HepG2 (cell line): Measurements from ENCODE around the gene SMAD7.

Experiments
- CREB1 ChIP-seq, 2 experiments: fragments of 450-650 bp in 1 of 2; IDR thresholded peaks; 2 replicates each; pipeline ENCODE4 v1.6.1; 2016 to 2017; ENCODE audit warnings: control low read depth in 1 of 2, mild to moderate bottlenecking in 1 of 2, missing compliant biosample characterization in 1 of 2, missing genetic modification characterization in 1 of 2
- CTCF ChIP-seq: sonication (generic); formaldehyde crosslinking; IDR thresholded peaks from 2 replicates; pipeline ENCODE4 v1.5.0; 2020; ENCODE audit warnings: mild to moderate bottlenecking, missing genetic modification reagents, moderate library complexity
- GTF2F1 ChIP-seq: fragments of 150-350 bp; IDR thresholded peaks from 2 replicates; pipeline ENCODE4 v1.6.1; 2014; ENCODE audit warnings: low read length
- ISL2 ChIP-seq: sonication (generic); formaldehyde crosslinking; IDR thresholded peaks from 2 replicates; pipeline ENCODE4 v1.5.0; 2020; ENCODE audit warnings: missing genetic modification reagents
- MBNL3 ChIP-seq: fragments of 250-450 bp; sonication (Bioruptor Pico); conservative IDR thresholded peaks from 2 replicates; pipeline ENCODE4 v1.8.0; 2022; ENCODE audit warnings: mild to moderate bottlenecking, inconsistent platforms
- POLR2A ChIP-seq, 2 experiments: IDR thresholded peaks; 2 replicates each; pipeline ENCODE4 v1.6.1; 2011; ENCODE audit warnings: low read depth in 2 of 2, low read length in 2 of 2, mild to moderate bottlenecking in 1 of 2, moderate library complexity in 1 of 2; ENCODE audit not compliant: insufficient read depth in 1 of 2
- ZFP36 ChIP-seq: fragments of 150-350 bp; IDR thresholded peaks from 2 replicates; pipeline ENCODE4 v1.6.1; 2018; ENCODE audit warnings: borderline replicate concordance, low read length, low read depth; ENCODE audit not compliant: partially characterized antibody
- ZNF652 ChIP-seq: IDR thresholded peaks from 2 replicates; pipeline ENCODE4 v1.6.1; 2016; ENCODE audit warnings: low read depth, borderline replicate concordance
- ZNF691 ChIP-seq: sonication (generic); formaldehyde crosslinking; IDR thresholded peaks from 2 replicates; pipeline ENCODE4 v1.4.0; 2020; ENCODE audit warnings: missing genetic modification reagents, low read depth, mild to moderate bottlenecking, borderline replicate concordance

DNA sequence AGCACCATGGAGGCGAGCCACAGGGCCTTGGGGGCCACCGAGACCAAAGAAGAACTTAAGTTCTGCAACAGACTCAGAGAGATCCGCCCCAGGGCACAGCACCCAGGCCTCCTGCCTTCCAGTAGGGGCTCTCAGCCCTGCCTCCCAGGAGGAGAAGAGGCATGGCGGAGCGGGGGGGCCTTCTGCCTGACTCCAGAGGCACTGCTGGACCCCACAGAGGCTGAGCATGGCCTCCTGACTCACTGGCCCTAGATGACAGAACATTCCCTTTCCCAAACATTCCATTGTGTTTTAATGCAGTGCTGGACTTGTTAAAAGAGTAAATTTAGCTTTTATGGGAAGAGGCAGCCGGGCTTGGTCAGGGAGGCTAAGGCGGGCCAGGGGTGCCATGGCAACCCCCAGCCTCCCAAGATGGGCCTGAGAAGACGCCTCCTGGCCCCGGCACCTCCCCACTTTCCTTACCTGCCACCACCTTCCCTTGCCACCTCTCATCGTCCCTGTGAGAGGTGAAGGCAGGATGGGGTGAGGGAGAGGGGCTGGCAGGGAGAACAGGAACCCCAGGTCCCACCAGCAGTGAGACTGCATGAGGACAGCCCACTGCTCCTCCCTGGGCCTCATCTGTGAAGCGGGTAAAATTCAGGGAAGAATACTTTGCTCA, 65.4 kb downstream of the SMAD7 start:
- TF ChIP-seq CTCF (CRISPR knock-in tag): no peak
- TF ChIP-seq POLR2A (IDR thresholded peaks at IDR 0.05; ENCODE audit: insufficient read depth in 1 of 2, low read depth in 2 of 2, low read length in 2 of 2): no peak
- no peak for TF ChIP-seq CREB1 (IDR thresholded peaks at IDR 0.05)
- TF ChIP-seq CREB1 (CRISPR knock-in tag; IDR thresholded peaks at IDR 0.05): no peak
- TF ChIP-seq MBNL3 (CRISPR knock-in tag): no peak
- no peak for TF ChIP-seq ISL2
- no peak for TF ChIP-seq GTF2F1
- no peak for TF ChIP-seq ZFP36
- TF ChIP-seq ZNF691: no peak
- no peak for TF ChIP-seq ZNF652
